Occipital lobe (tissue), 2 donors: ENCODE measurements around the gene MYCN. TPM values are rescaled to one million over a fixed set of nuclear protein-coding genes. Genes with fewer than 3 reads are reported as not detected.
"Not testable (repeated sequence)": the region's sequence is repeated elsewhere in the genome, so short reads cannot be mapped to it uniquely, and the experiment has no call there.

Source experiments
- DNase-seq: peaks from one replicate; lab custom pipeline; 2025; lab: John Stamatoyannopoulos, UW
- total RNA-seq: library from RNA; depleted of rRNA; stranded (reverse); fragments of >200 nt; gene quantifications from one replicate; pipeline ENCODE4 v1.2.3, GENCODE V29; 2014

The MYCN gene
- 75.5 TPM for total RNA-seq

- peak; percentile 69 for DNase-seq
These were observed at the start of gene MYCN for GRCh38 chr2:15939854-15940660. TSS of gene MYCN (plus strand) at chr2:15940550. CDS start at chr2:15942065, 1,515 bp downstream.

- no peak for DNase-seq
These were observed 49.1 kb upstream of the MYCN start for GRCh38 chr2:15890936-15891905.

- DNase-seq: no peak
These were observed 48.0 kb upstream of the MYCN start for GRCh38 chr2:15892151-15892880.

GRCh38 chr2:15893085-15893484, 47.3 kb upstream of the MYCN start:
- DNase-seq: no peak

GRCh38 chr2:15893689-15894480, 46.5 kb upstream of the MYCN start:
- DNase-seq: no peak

GRCh38 chr2:15894481-15895144, 45.7 kb upstream of the MYCN start:
- no peak for DNase-seq

GRCh38 chr2:15895615-15896469, 44.5 kb upstream of the MYCN start:
- DNase-seq: no peak

GRCh38 chr2:15896859-15897258, 43.5 kb upstream of the MYCN start:
- DNase-seq: no peak

GRCh38 chr2:15897431-15898098, 42.8 kb upstream of the MYCN start:
- no peak for DNase-seq

GRCh38 chr2:15899327-15899612, 41.1 kb upstream of the MYCN start:
- no peak for DNase-seq

GRCh38 chr2:15899751-15900493, 40.4 kb upstream of the MYCN start:
- DNase-seq: no peak

GRCh38 chr2:15901095-15901807, 39.1 kb upstream of the MYCN start:
- DNase-seq: no peak

GRCh38 chr2:15901808-15902130, 38.6 kb upstream of the MYCN start:
- no peak for DNase-seq

GRCh38 chr2:15903910-15904309, 36.4 kb upstream of the MYCN start:
- not testable (repeated sequence) for DNase-seq

- DNase-seq: no peak
These were observed 35.1 kb upstream of the MYCN start for GRCh38 chr2:15905267-15905645.

GRCh38 chr2:15905986-15906491, 34.3 kb upstream of the MYCN start:
- no peak for DNase-seq

- DNase-seq: no peak
These were observed 33.6 kb upstream of the MYCN start for GRCh38 chr2:15906778-15907177.
